HepG2 (cell line): ENCODE results near the gene CAPN11. TPM values are rescaled to one million over a fixed set of nuclear protein-coding genes. Genes with fewer than 3 reads are reported as not detected.

Source experiments
- ATAC-seq: fragments of 200-7000 bp; cut with Tn5 transposase; 3 replicates; pipeline ENCODE4 v1.9.1; 2020; ENCODE audit warnings: mild to moderate bottlenecking, moderate library complexity
- BruUV-seq: library from RNA; stranded (reverse); fragments of 400-500 nt; replicated peaks from 2 replicates; lab custom pipeline; 2021; lab: Mats Ljungman, UMichigan
- CTCF ChIA-PET: fragments of 300-600 bp; formaldehyde crosslinking; extraction: SDS; loops from one replicate; lab custom pipeline; 2021; ENCODE audit warnings: low total read pairs, inconsistent platforms, low intra/inter-chr PET ratio; lab: Yijun Ruan, JAX
- POLR2A ChIA-PET: fragments of 350-600 bp; sonication (Branson Sonifier 250); formaldehyde crosslinking; loops from one replicate; lab custom pipeline; 2020; ENCODE audit warnings: antibody characterized with exemption, inconsistent platforms; lab: Yijun Ruan, JAX
- DNase-seq: peaks from one replicate; pipeline ENCODE4 v3.0.0-alpha.2; 2015; ENCODE audit warnings: low spot score
- FAIRE-seq: peaks from 3 replicates; lab custom pipeline; 2011; peaks lifted over from hg19 to GRCh38; lab: Jason Lieb, UNC
- H2AFZ ChIP-seq: one replicate; pipeline ENCODE4 v1.6.1; 2011; ENCODE audit warnings: low read length, inconsistent platforms
- H3K27ac ChIP-seq: fragments of 300-600 bp; 3 replicates; pipeline ENCODE4 v1.8.0; 2011; ENCODE audit warnings: mixed run types, mild to moderate bottlenecking, mixed read lengths, low read length, inconsistent platforms; ENCODE audit not compliant: insufficient read depth; ENCODE audit errors: extremely low read length
- H3K27me3 ChIP-seq, 2 experiments: fragments of 200-600 bp in 1 of 2; 2 replicates in 1 of 2; 3 replicates in 1 of 2; pipeline versions ENCODE4 v1.6.0 to v1.8.0; 2011; ENCODE audit warnings: low read length in 2 of 2, mild to moderate bottlenecking in 2 of 2, moderate library complexity in 2 of 2, inconsistent platforms in 1 of 2; ENCODE audit not compliant: insufficient read depth in 2 of 2, control insufficient read depth in 1 of 2
- H3K36me3 ChIP-seq, 2 experiments: fragments of 200-600 bp in 1 of 2; replicated peaks in 1 of 2; 2 replicates in 1 of 2; 3 replicates in 1 of 2; pipeline versions ENCODE4 v1.5.1 to v1.8.0; 2011; ENCODE audit warnings: low read length in 2 of 2, inconsistent platforms in 1 of 2; ENCODE audit not compliant: insufficient read depth in 2 of 2, control insufficient read depth in 1 of 2
- H3K4me1 ChIP-seq: 2 replicates; pipeline ENCODE4 v1.5.1; 2012; ENCODE audit warnings: low read length, inconsistent platforms; ENCODE audit not compliant: insufficient read depth
- H3K4me2 ChIP-seq: 2 replicates; pipeline ENCODE4 v1.6.0; 2011; ENCODE audit warnings: low read depth, low read length, inconsistent platforms
- H3K4me3 ChIP-seq, 3 experiments: fragments of 200-600 bp in 1 of 3; sonication (generic), shearing (Covaris generic) in 1 of 3; replicated peaks in 1 of 3; 2 replicates each; pipeline ENCODE4 v1.5.1; 2011 to 2016; ENCODE audit warnings: low read length in 3 of 3, inconsistent platforms in 2 of 3, low read depth in 2 of 3, mild to moderate bottlenecking in 2 of 3, control low read depth in 1 of 3, mixed read lengths in 1 of 3; ENCODE audit not compliant: insufficient read depth in 1 of 3
- H3K79me2 ChIP-seq: one replicate; pipeline ENCODE4 v1.6.1; 2011; ENCODE audit warnings: low read length, inconsistent platforms; ENCODE audit not compliant: insufficient read depth
- H3K9ac ChIP-seq: 2 replicates; pipeline ENCODE4 v1.6.0; 2011; ENCODE audit warnings: mild to moderate bottlenecking, low read depth, low read length, inconsistent platforms; ENCODE audit not compliant: insufficient read depth
- H3K9me3 ChIP-seq: 2 replicates; pipeline ENCODE4 v1.5.1; 2012; ENCODE audit warnings: mild to moderate bottlenecking, low read length
- H4K20me1 ChIP-seq: 2 replicates; pipeline ENCODE4 v1.6.0; 2011; ENCODE audit warnings: inconsistent platforms, mild to moderate bottlenecking, low read length, moderate library complexity; ENCODE audit not compliant: insufficient read depth
- FOXO1 ChIP-seq: sonication (generic); formaldehyde crosslinking; IDR thresholded peaks from 2 replicates; pipeline ENCODE4 v1.4.0; 2020; ENCODE audit warnings: missing genetic modification reagents
- MAFK ChIP-seq, 2 experiments: IDR thresholded peaks in 1 of 2; conservative IDR thresholded peaks in 1 of 2; 2 replicates each; pipeline ENCODE4 v1.6.1; 2011; ENCODE audit warnings: improper control_type of control experiment in 2 of 2, low read length in 2 of 2
- NFE2L1 ChIP-seq: sonication (generic); formaldehyde crosslinking; IDR thresholded peaks from 2 replicates; pipeline ENCODE4 v1.4.0; 2020; ENCODE audit warnings: missing genetic modification reagents, mild to moderate bottlenecking, borderline replicate concordance
- NFIC ChIP-seq: IDR thresholded peaks from 2 replicates; pipeline ENCODE4 v1.6.1; 2012; ENCODE audit warnings: mild to moderate bottlenecking, low read length, inconsistent platforms
- SMARCE1 ChIP-seq: fragments of 450-650 bp; IDR thresholded peaks from 2 replicates; pipeline ENCODE4 v1.6.1; 2017; ENCODE audit warnings: borderline replicate concordance
- YY1 ChIP-seq: IDR thresholded peaks from 2 replicates; pipeline ENCODE4 v1.6.1; 2011; ENCODE audit warnings: low read length, low read depth, moderate library complexity, mild to moderate bottlenecking; ENCODE audit not compliant: insufficient read depth, insufficient replicate concordance
- ZFP82 ChIP-seq: sonication (generic); formaldehyde crosslinking; IDR thresholded peaks from 2 replicates; pipeline ENCODE4 v1.5.1; 2020; ENCODE audit warnings: mild to moderate bottlenecking, missing genetic modification reagents, borderline replicate concordance
- ZNF10 ChIP-seq: sonication (generic); formaldehyde crosslinking; IDR thresholded peaks from 2 replicates; pipeline ENCODE4 v1.4.0; 2020; ENCODE audit warnings: mild to moderate bottlenecking, low read depth, missing genetic modification reagents, borderline replicate concordance
- ZNF180 ChIP-seq: sonication (generic); formaldehyde crosslinking; IDR thresholded peaks from 2 replicates; pipeline ENCODE4 v1.4.0; 2020; ENCODE audit warnings: low read depth, missing genetic modification reagents, borderline replicate concordance
- ZNF562 ChIP-seq: sonication (generic); formaldehyde crosslinking; IDR thresholded peaks from 2 replicates; pipeline ENCODE4 v1.8.0; 2022; ENCODE audit warnings: missing genetic modification reagents, borderline replicate concordance
- WGBS: methylation state at CpG from one replicate; pipeline ENCODE4 v1.1.6; 2017; ENCODE audit warnings: low lambda C conversion rate; 5-methylcytosine and 5-hydroxymethylcytosine counted together
- in situ Hi-C: cut with HindIII; loops from 2 replicates; pipeline ENCODE4 v1.10.0; 2017; ENCODE audit warnings: low pct_unique_long_range_greater_than_20kb; ENCODE audit not compliant: extremely low pct_ligation_motif_present
- intact Hi-C: fragments of 100-400 bp; cut with micrococcal nuclease; formaldehyde crosslinking; loops from one replicate; pipeline ENCODE4 v1.10.0; 2022; ENCODE audit not compliant: unreplicated experiment
- polyA plus RNA-seq, 8 experiments: library from polyadenylated mRNA; depleted of rRNA in 3 of 8; stranded (reverse) in 7 of 8; unstranded in 1 of 8; fragments of >200 nt; fragmentation: Illumina TruSeq in 4 of 8; extraction: Trizol in 4 of 8; gene quantifications; 2 replicates each; pipeline versions ENCODE4 v1.2.1 to v1.2.3, GENCODE V29; 2011 to 2016; ENCODE audit warnings: low read depth in 4 of 8, missing spikeins in 1 of 8, mixed read lengths in 1 of 8; ENCODE audit not compliant: insufficient read depth in 1 of 8
- total RNA-seq, 5 experiments: library from RNA; depleted of rRNA; stranded (reverse); fragments of >200 nt; fragmentation: Illumina TruSeq; extraction: Trizol; gene quantifications; 2 replicates each; pipeline ENCODE4 v1.2.3, GENCODE V29; 2016; ENCODE audit warnings: low read depth in 1 of 5
- TF ChIP-seq, protein P1 (sequence below): sonication (generic); formaldehyde crosslinking; IDR thresholded peaks from 2 replicates; pipeline ENCODE4 v1.4.0; 2020; ENCODE audit warnings: missing genetic modification reagents, mild to moderate bottlenecking, borderline replicate concordance
- TF ChIP-seq, protein P2 (sequence below): sonication (generic); formaldehyde crosslinking; IDR thresholded peaks from 2 replicates; pipeline ENCODE4 v1.5.0; 2020; ENCODE audit warnings: missing genetic modification reagents

Gene CAPN11
- total and polyA plus RNA-seq, 2 of the 13 experiments (the other 11 are each of a cell fraction or from before 2014, with no cell fraction given), result 0.07 to 0.11 TPM

DNA sequence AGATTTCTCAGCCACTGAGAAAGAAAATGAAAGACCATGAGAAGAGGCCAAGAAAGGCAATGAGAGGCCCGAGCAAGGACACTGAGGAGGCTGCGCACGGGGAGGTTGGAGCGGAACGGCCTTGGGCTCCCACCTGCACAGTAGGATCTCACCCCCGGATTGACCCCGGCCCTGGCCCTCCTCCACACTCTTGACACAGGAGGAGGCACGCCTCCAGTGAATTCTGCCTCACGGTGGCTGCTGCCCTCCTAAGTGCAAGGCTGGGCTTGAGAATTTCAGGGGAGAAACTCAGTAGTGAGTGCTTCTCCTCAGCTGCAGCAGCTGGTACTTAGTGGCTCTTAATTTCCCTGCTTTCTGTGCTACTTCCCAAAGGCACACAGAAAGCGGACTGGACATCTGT lies 49.4 kb upstream of the CAPN11 start (continued):
- TF ChIP-seq FOXO1 (CRISPR knock-in tag) (no peak), SMARCE1 (no peak)
- TF ChIP-seq, all 625 proteins: peak for 3

- 94% methylated on average over 6 of the region's 6 CpGs for WGBS
- CTCF ChIA-PET, result no interaction called here
Observed at GRCh38 chr6:44110005-44110676, 48.5 kb upstream of the CAPN11 start.

More at GRCh38 chr6:44110005-44110676, 48.5 kb upstream of the CAPN11 start:
- Histone ChIP-seq H3K4me3 (no peak overlapping the region), H4K20me1 (no peaks in the 10 kb centered on the region), H3K9ac (no peak overlapping the region), H3K9me3 (no peaks in the 10 kb centered on the region), H3K4me1 (peaks cover 71% of the 10 kb centered on the region), H2AFZ (no peak overlapping the region), H3K27me3 (no peaks in the 10 kb centered on the region), H3K27ac (peak overlapping the region; percentile 26), H3K4me2 (no peak overlapping the region), H3K36me3 (peaks cover 32 to 74% of the 10 kb centered on the region in 2 experiments), H3K79me2 (peaks cover 29% of the 10 kb centered on the region)
- BruUV-seq, result no TSS peak
- intact Hi-C loops (loop anchor here (5.0 kb wide), 1 partner anchor 127 kb away; no protein-coding TSS in a partner anchor), in situ Hi-C loops (no loop called here)
- no peak for ATAC-seq
- no peak for FAIRE-seq
- no peak for DNase-seq
- POLR2A ChIA-PET, result interaction anchor here (1.3 to 2.5 kb wide), 5 partner anchors 9 to 147 kb away, joined by 3 to 27 read pairs (median 14); partner anchors contain the start of gene SLC35B2
- TF ChIP-seq ZNF10 (0 out of 2 replicates have a peak, but pooled peaks have one; percentile 14), NFIC (no peak), ZFP82 (no peak), YY1 (no peak), MAFK (conservative IDR thresholded peaks at IDR 0.05 in 1 of 2, IDR thresholded peaks at IDR 0.05 in 1 of 2; ENCODE audit: low read length in 2 of 2) (no peak), ZNF562 (CRISPR knock-in tag) (no peak), NFE2L1 (CRISPR knock-in tag) (no peak), ZNF180 (CRISPR knock-in tag) (no peak)
- TF ChIP-seq, protein P1, sequence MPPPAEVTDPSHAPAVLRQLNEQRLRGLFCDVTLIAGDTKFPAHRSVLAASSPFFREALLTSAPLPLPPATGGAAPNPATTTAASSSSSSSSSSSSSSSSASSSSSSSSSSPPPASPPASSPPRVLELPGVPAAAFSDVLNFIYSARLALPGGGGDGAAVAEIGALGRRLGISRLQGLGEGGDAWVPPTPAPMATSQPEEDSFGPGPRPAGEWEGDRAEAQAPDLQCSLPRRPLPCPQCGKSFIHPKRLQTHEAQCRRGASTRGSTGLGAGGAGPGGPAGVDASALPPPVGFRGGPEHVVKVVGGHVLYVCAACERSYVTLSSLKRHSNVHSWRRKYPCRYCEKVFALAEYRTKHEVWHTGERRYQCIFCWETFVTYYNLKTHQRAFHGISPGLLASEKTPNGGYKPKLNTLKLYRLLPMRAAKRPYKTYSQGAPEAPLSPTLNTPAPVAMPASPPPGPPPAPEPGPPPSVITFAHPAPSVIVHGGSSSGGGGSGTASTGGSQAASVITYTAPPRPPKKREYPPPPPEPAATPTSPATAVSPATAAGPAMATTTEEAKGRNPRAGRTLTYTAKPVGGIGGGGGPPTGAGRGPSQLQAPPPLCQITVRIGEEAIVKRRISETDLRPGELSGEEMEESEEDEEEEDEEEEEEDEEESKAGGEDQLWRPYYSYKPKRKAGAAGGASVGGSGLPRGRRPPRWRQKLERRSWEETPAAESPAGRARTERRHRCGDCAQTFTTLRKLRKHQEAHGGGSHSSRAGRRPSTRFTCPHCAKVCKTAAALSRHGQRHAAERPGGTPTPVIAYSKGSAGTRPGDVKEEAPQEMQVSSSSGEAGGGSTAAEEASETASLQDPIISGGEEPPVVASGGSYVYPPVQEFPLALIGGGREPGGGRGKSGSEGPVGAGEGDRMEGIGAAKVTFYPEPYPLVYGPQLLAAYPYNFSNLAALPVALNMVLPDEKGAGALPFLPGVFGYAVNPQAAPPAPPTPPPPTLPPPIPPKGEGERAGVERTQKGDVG, result peak; percentile 27; the same call in 1 of the 2 replicates
- TF ChIP-seq, protein P2, sequence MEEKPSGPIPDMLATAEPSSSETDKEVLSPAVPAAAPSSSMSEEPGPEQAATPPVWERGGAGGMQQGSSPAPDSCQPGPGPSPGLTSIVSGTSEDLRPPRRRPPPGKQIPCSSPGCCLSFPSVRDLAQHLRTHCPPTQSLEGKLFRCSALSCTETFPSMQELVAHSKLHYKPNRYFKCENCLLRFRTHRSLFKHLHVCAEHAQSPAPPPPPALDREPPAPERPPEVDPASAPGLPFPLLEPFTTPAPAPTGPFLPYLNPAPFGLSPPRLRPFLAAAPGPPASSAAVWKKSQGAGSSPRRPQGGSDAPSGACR (CRISPR knock-in tag), result no peak
